Breast epithelium (tissue), 4 donors: ENCODE results near the gene AGBL1. TPM values are rescaled to one million over a fixed set of nuclear protein-coding genes. Genes with fewer than 3 reads are reported as not detected.

Source experiments
- DNase-seq, 2 donors: peaks; one replicate each; pipeline ENCODE4 v3.0.0-alpha.2; 2019; ENCODE audit warnings: low spot score in 2 of 2
- H3K27ac ChIP-seq, 2 donors: fragments of 200-600 bp; sonication (generic) in 1 of 2; one replicate each; pipeline ENCODE4 v1.5.1; 2016 to 2019; ENCODE audit warnings: mild to moderate bottlenecking in 1 of 2
- H3K27me3 ChIP-seq, 2 donors: fragments of 200-600 bp; sonication (generic) in 1 of 2; one replicate each; pipeline versions ENCODE4 v1.5.1 to v1.6.0; 2017 to 2019; ENCODE audit warnings: control low read depth in 1 of 2, mild to moderate bottlenecking in 1 of 2
- H3K36me3 ChIP-seq: fragments of 200-600 bp; one replicate; pipeline ENCODE4 v1.5.1; 2019
- H3K4me1 ChIP-seq, 2 donors: fragments of 200-600 bp; sonication (generic); one replicate each; pipeline ENCODE4 v1.5.1; 2016 to 2019; ENCODE audit warnings: control low read depth in 1 of 2
- H3K4me3 ChIP-seq, 3 donors: fragments of 200-600 bp; sonication (generic); 1 replicate in 2 of 3; 2 replicates in 1 of 3; pipeline ENCODE4 v1.5.1; 2016 to 2019; ENCODE audit warnings: mild to moderate bottlenecking in 3 of 3, moderate library complexity in 2 of 3
- H3K9me3 ChIP-seq, 2 donors: fragments of 200-600 bp; sonication (generic) in 1 of 2; one replicate each; pipeline ENCODE4 v1.5.1; 2016 to 2019; ENCODE audit warnings: control low read depth in 1 of 2
- POLR2A ChIP-seq: fragments of 450-650 bp; IDR thresholded peaks from one replicate; pipeline ENCODE4 v1.6.1; 2016; ENCODE audit warnings: antibody characterized with exemption, mild to moderate bottlenecking, moderate library complexity
- POLR2AphosphoS5 ChIP-seq, 3 donors: sonication (generic); formaldehyde crosslinking; IDR thresholded peaks; one replicate each; pipeline ENCODE4 v1.6.1; 2017; ENCODE audit warnings: antibody characterized with exemption in 3 of 3
- intact Hi-C: fragments of 100-400 bp; cut with DNase I; formaldehyde crosslinking; loops from one replicate; pipeline ENCODE4 v1.15.1; 2023; ENCODE audit warnings: low total_unique reads
- total RNA-seq, 3 donors: library from RNA; depleted of rRNA; stranded (reverse); fragments of >200 nt; gene quantifications; one replicate each; pipeline ENCODE4 v1.1.0, GENCODE V29; 2016
- TF ChIP-seq, protein P1 (sequence below), 3 donors: fragments of 450-650 bp; IDR thresholded peaks; one replicate each; pipeline ENCODE4 v1.5.1; 2016 to 2017; ENCODE audit warnings: antibody characterized with exemption in 3 of 3, mild to moderate bottlenecking in 3 of 3, moderate library complexity in 3 of 3

AGBL1 gene
- total RNA-seq, 3 donors from 2014 or later = not detected

DNA sequence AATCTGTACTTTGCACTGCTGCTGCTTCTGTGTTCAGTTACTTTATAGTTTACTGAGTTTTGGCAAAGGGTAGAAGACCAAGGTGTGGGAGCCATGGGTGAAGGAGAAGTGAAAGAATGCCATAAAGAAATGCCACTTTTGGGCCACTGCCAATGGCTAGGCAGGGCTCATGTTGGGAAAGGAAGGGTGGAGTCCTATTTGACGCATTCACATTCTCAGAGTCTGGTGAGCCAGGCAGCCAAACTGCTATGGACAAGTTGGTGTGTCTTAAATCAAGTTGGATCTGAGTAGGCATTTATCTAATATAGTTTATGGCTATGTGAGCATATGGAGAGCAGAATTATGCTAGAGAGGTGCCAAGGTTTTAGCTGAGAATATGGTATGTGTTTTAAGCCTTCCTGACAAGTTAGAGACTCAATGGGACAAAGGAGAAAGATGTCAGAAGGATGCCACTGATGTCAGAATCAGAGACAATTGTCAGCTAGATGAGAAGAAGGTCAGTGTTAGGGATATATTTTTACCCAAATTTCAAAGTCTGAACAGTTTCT lies 296.1 kb downstream of the AGBL1 start:
- Histone ChIP-seq H3K4me3 (no peak overlapping the region), H3K36me3 (no peaks in the 10 kb centered on the region), H3K4me1 (no peaks in the 10 kb centered on the region), H3K27me3 (no peaks in the 10 kb centered on the region), H3K27ac (no peak overlapping the region), H3K9me3 (peaks cover 5% of the 10 kb centered on the region in 2 donors)
- no peak for TF ChIP-seq POLR2AphosphoS5 (IDR thresholded peaks at IDR 0.05)
- TF ChIP-seq, protein P1, sequence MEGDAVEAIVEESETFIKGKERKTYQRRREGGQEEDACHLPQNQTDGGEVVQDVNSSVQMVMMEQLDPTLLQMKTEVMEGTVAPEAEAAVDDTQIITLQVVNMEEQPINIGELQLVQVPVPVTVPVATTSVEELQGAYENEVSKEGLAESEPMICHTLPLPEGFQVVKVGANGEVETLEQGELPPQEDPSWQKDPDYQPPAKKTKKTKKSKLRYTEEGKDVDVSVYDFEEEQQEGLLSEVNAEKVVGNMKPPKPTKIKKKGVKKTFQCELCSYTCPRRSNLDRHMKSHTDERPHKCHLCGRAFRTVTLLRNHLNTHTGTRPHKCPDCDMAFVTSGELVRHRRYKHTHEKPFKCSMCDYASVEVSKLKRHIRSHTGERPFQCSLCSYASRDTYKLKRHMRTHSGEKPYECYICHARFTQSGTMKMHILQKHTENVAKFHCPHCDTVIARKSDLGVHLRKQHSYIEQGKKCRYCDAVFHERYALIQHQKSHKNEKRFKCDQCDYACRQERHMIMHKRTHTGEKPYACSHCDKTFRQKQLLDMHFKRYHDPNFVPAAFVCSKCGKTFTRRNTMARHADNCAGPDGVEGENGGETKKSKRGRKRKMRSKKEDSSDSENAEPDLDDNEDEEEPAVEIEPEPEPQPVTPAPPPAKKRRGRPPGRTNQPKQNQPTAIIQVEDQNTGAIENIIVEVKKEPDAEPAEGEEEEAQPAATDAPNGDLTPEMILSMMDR (IDR thresholded peaks at IDR 0.05) = no peak
- no peak for TF ChIP-seq POLR2A
- no peak for DNase-seq
- intact Hi-C loops = no loop called here

DNA sequence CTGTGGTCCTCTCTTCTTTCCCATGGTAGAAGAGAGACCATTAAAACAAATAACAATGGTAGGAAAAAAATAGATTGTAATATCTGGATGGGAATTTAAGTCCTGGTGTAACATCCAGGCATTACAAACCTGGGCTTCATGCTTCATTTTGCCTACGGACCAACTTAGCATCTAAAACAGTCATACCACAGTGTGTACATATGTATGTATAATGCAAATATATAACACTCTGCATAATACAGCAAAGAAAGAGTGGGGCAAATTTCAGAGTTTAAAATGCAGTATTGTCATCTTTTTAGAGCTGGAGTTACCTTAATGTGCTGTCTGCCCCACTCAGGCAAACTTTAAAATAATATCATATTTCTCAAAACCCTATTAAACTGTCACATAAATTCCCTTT lies 298.2 kb downstream of the AGBL1 start:
- no peaks in the 10 kb centered on the region for H3K4me1 ChIP-seq
- H3K36me3 ChIP-seq = no peaks in the 10 kb centered on the region
- no peak for DNase-seq
- H3K27ac ChIP-seq = no peak overlapping the region
- peaks cover 5% of the 10 kb centered on the region in 2 donors for H3K9me3 ChIP-seq
- no peaks in the 10 kb centered on the region for H3K27me3 ChIP-seq
- intact Hi-C loops = no loop called here
- TF ChIP-seq, protein P1 (IDR thresholded peaks at IDR 0.05) = no peak
- no peak for TF ChIP-seq POLR2A
- no peak for TF ChIP-seq POLR2AphosphoS5 (IDR thresholded peaks at IDR 0.05)
- H3K4me3 ChIP-seq = no peak overlapping the region

DNA sequence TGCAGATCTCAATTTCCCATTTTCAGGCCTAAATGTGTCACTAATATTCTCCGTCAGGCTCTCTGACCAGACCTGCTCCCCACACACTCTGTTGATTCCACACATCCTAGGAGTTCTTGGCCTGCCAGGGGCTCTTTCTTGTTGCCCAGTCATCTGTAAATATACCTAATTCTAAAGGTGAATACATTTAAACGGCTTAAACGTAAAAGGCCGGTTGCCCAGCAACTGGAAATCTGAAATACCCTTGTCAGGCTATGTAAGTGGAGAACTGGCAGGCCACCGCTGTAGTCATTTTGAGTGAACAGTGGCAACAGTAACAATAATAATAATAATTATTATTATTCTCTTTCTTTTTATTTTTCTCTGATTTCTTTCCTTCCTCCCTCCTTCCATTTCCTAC lies 302.7 kb downstream of the AGBL1 start:
- Histone ChIP-seq H3K27ac (no peak overlapping the region), H3K4me1 (no peaks in the 10 kb centered on the region), H3K27me3 (no peaks in the 10 kb centered on the region), H3K4me3 (no peak overlapping the region), H3K9me3 (no peaks in the 10 kb centered on the region), H3K36me3 (no peaks in the 10 kb centered on the region)
- TF ChIP-seq, protein P1 (IDR thresholded peaks at IDR 0.05) = no peak
- TF ChIP-seq POLR2AphosphoS5 (IDR thresholded peaks at IDR 0.05) (no peak), POLR2A (no peak)
- no peak for DNase-seq
- intact Hi-C loops = no loop called here

DNA sequence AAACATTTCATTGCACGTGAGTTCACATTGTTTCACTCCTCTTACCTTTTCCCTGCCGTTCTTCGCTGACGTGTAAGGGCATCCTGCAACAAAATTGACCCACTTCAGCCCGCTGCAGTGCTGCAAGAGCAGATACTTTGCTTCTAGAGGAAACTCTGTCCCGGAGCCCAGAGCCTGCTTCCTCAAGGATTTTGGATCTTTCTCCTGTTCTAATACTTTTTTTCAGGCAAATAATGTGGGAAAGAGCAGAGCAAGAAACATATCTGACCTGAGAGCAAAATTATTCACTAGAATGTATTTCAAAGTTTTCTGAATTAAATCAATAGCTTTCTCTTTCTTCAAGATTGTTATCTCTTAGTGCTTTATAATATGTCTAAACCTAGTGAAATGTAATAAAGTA lies 303.9 kb downstream of the AGBL1 start:
- no peaks in the 10 kb centered on the region for H3K36me3 ChIP-seq
- no peak overlapping the region for H3K27ac ChIP-seq
- DNase-seq = no peak
- no peak for TF ChIP-seq POLR2A
- TF ChIP-seq, protein P1 (IDR thresholded peaks at IDR 0.05) = no peak
- TF ChIP-seq POLR2AphosphoS5 (IDR thresholded peaks at IDR 0.05) = no peak
- H3K4me1 ChIP-seq = no peaks in the 10 kb centered on the region
- no peaks in the 10 kb centered on the region for H3K9me3 ChIP-seq
- no peaks in the 10 kb centered on the region for H3K27me3 ChIP-seq
- intact Hi-C loops = no loop called here
- H3K4me3 ChIP-seq = no peak overlapping the region

DNA sequence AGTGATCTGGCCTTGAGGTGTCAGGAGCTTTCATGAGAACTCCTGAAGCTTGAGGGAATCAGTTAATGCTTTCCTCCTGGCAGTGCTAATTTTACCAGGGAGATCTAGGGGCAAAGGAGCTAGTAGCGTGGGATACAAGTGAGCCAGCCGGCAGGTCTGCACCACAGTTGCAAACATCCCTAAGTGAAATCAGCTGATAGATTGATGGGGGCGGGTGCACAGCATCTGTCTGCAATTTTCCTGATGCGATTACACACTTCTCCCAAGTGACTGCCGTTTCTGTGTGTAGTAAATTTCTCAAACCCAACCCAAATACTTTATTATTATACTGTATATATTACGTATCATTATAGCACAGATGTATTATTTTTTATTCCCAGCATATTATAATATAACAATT lies 304.5 kb downstream of the AGBL1 start:
- Histone ChIP-seq H3K9me3 (no peaks in the 10 kb centered on the region), H3K4me3 (no peak overlapping the region), H3K4me1 (no peaks in the 10 kb centered on the region), H3K27me3 (no peaks in the 10 kb centered on the region), H3K36me3 (no peaks in the 10 kb centered on the region), H3K27ac (no peak overlapping the region)
- intact Hi-C loops = no loop called here
- no peak for TF ChIP-seq POLR2AphosphoS5 (IDR thresholded peaks at IDR 0.05)
- TF ChIP-seq, protein P1 (IDR thresholded peaks at IDR 0.05) = no peak
- TF ChIP-seq POLR2A = no peak
- DNase-seq = no peak
